ENCODE data around the gene NINJ1.

The NINJ1 gene

GRCh38 chr9:93077811-93078210 is 56.2 kb downstream of the NINJ1 start:
- TF ChIP-seq CTCF (conservative IDR thresholded peaks at IDR 0.05; ENCODE audit: low read depth, low read length) = no peak
- no peak for DNase-seq (ENCODE audit: low read depth)
- H3K4me3 ChIP-seq (ENCODE audit: low read depth, low read length) = no peak overlapping the region

GRCh38 chr9:93077367-93077766 is 56.7 kb downstream of the NINJ1 start:
- no peak for TF ChIP-seq CTCF (conservative IDR thresholded peaks at IDR 0.05; ENCODE audit: low read depth, low read length)
- DNase-seq (ENCODE audit: low read depth) = no peak
- no peak overlapping the region for H3K4me3 ChIP-seq (ENCODE audit: low read depth, low read length)

GRCh38 chr9:93076792-93077128 is 57.3 kb downstream of the NINJ1 start:
- H3K4me3 ChIP-seq (ENCODE audit: low read depth, low read length) = no peak overlapping the region
- no peak for DNase-seq (ENCODE audit: low read depth)
- no peak for TF ChIP-seq CTCF (conservative IDR thresholded peaks at IDR 0.05; ENCODE audit: low read depth, low read length)

- no peak for DNase-seq (ENCODE audit: low read depth)
- no peak overlapping the region for H3K4me3 ChIP-seq (ENCODE audit: low read depth, low read length)
- TF ChIP-seq CTCF (conservative IDR thresholded peaks at IDR 0.05; ENCODE audit: low read depth, low read length) = no peak
Observed at GRCh38 chr9:93076101-93076791, 57.8 kb downstream of the NINJ1 start.

GRCh38 chr9:93072383-93072795 is 61.7 kb downstream of the NINJ1 start:
- H3K4me3 ChIP-seq (ENCODE audit: low read depth, low read length) = no peak overlapping the region
- TF ChIP-seq CTCF (conservative IDR thresholded peaks at IDR 0.05; ENCODE audit: low read depth, low read length) = no peak
- peak; percentile 79 for DNase-seq (ENCODE audit: low read depth)

Measured in choroid plexus epithelial cell (primary cell).